Measurements from ENCODE around the gene ODF4. TPM values are rescaled to one million over a fixed set of nuclear protein-coding genes. Genes with fewer than 3 reads are reported as not detected.
"Not testable (repeated sequence)": the region's sequence is repeated elsewhere in the genome, so short reads cannot be mapped to it uniquely, and the experiment has no call there.

The ODF4 gene
- polyA plus RNA-seq, 3 donors, result not detected

DNA sequence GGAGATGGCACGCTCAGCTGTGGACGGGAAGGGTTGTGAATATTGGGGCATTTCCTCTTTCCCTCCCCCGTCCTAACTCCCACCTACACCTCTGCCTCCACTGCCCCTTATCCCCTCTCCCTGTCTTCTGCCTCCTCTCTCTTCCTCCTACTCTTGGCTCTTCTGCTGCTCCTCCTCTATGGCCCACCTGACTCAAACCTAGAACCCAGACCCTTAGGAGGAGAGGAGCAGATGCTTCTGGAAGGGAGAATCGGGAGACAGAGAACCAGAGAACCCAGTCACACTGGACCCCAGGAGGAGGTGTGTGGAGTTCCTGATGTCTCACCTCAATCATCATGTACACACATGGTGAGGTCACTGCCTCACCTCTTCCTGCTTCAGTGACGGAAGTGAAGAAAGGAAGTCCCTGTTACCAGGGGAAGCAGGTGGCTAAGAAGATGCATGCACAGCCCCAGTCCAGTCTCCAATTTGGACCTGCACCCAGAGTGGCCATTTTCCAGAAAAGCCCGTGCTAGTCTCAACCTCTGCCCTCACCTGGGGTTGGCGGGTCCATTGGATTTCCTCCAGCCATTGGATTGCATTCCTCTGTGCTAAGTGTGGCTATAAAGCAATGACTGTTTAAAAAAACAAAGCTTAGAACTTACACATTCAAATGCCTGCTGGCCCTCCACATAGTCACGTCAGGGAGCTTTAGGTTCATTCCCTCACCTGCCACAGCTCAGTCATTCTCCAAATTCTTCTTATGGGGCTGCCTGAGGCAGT is 54.0 kb downstream of the ODF4 start:
- DNase-seq, result no peak

DNA sequence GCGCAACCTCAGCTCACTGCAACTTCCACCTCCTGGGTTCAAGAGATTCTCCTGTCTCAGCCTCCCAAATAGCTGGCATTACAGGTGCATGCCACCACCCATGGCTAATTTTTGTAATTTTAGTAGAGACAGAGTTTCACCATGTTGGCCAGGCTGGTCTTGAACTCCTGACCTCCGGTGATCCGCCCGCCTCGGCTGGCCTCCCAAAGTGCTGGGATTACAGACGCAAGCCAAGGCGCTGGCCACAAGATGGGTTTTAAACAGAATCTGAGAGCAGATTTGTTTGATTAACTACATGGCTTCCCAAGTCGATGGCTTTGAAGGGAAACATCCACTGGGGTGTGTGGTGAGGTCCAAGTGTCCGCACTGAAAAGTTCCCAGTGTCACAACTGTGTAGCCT is 54.9 kb downstream of the ODF4 start:
- not testable (repeated sequence) for DNase-seq

Other genes with a start within 250 kb of the ODF4 start
- gene ALOXE3, start 221.3 kb upstream of the ODF4 start, polyA plus RNA-seq (ENCODE audit: insufficient read length in 3 of 3), result under 1 TPM in 1 of 3 donors, not detected in 2; 0.07 TPM
- not detected for gene HES7, start 215.7 kb upstream of the ODF4 start, polyA plus RNA-seq (ENCODE audit: insufficient read length in 3 of 3)
- gene PER1, start 187.4 kb upstream of the ODF4 start, polyA plus RNA-seq (ENCODE audit: insufficient read length in 3 of 3), result 10 to 100 TPM; 26.4 to 34.5 (median 33.3) TPM
- 100 to 1,000 TPM; 108 to 139 (median 131) TPM for gene VAMP2, start 176.9 kb upstream of the ODF4 start, polyA plus RNA-seq (ENCODE audit: insufficient read length in 3 of 3)
- gene TMEM107, start 163.5 kb upstream of the ODF4 start, polyA plus RNA-seq (ENCODE audit: insufficient read length in 3 of 3), result 10 to 100 TPM; 24.3 to 29.2 (median 28.6) TPM
- 1 to 10 TPM; 4.4 to 5.1 (median 4.9) TPM for gene BORCS6, start 149.7 kb upstream of the ODF4 start, polyA plus RNA-seq (ENCODE audit: insufficient read length in 3 of 3)
- gene AURKB, start 129.3 kb upstream of the ODF4 start, polyA plus RNA-seq (ENCODE audit: insufficient read length in 3 of 3), result 10 to 100 TPM; 31.9 to 48.1 (median 43.2) TPM
- gene CTC1, start 91.8 kb upstream of the ODF4 start, polyA plus RNA-seq (ENCODE audit: insufficient read length in 3 of 3), result 10 to 100 TPM; 22.0 to 36.0 (median 33.7) TPM
- 10 to 100 TPM; 40.4 to 60.0 (median 48.9) TPM for gene PFAS, start 90.6 kb upstream of the ODF4 start, polyA plus RNA-seq (ENCODE audit: insufficient read length in 3 of 3)
- gene RANGRF, start 51.2 kb upstream of the ODF4 start, polyA plus RNA-seq (ENCODE audit: insufficient read length in 3 of 3), result 10 to 100 TPM; 29.5 to 33.7 (median 31.7) TPM
- gene SLC25A35, start 44.4 kb upstream of the ODF4 start, polyA plus RNA-seq (ENCODE audit: insufficient read length in 3 of 3), result 1 to 10 TPM; 3.5 to 5.3 (median 5.2) TPM
- gene ARHGEF15, start 29.6 kb upstream of the ODF4 start, polyA plus RNA-seq (ENCODE audit: insufficient read length in 3 of 3), result 10 to 100 TPM; 18.1 to 21.2 (median 18.4) TPM
- 1,000 to 10,000 TPM; 2,255 to 3,156 (median 2,746) TPM for gene RPL26, start 43.4 kb downstream of the ODF4 start, polyA plus RNA-seq (ENCODE audit: insufficient read length in 3 of 3)
- under 1 TPM; 0.11 to 0.18 (median 0.12) TPM for gene RNF222, start 58.0 kb downstream of the ODF4 start, polyA plus RNA-seq (ENCODE audit: insufficient read length in 3 of 3)
- 10 to 100 TPM; 43.9 to 50.5 (median 46.7) TPM for gene NDEL1, start 96.0 kb downstream of the ODF4 start, polyA plus RNA-seq (ENCODE audit: insufficient read length in 3 of 3)

All from renal pelvis (tissue), 4 donors.